GM18502 (cell line): Measurements from ENCODE around the gene ZNF668.
"Not testable (repeated sequence)": the region's sequence is repeated elsewhere in the genome, so short reads cannot be mapped to it uniquely, and the experiment has no call there.

Source experiments
- ATAC-seq: cut with Tn5 transposase; IDR thresholded peaks from one replicate; pipeline ENCODE4 v1.9.1; 2021; ENCODE audit warnings: mild to moderate bottlenecking; ENCODE audit not compliant: unreplicated experiment, poor library complexity

Gene ZNF668

GRCh38 chr16:31105677-31106213 is 31.7 kb upstream of the ZNF668 start:
- ATAC-seq: peak; percentile 51

DNA sequence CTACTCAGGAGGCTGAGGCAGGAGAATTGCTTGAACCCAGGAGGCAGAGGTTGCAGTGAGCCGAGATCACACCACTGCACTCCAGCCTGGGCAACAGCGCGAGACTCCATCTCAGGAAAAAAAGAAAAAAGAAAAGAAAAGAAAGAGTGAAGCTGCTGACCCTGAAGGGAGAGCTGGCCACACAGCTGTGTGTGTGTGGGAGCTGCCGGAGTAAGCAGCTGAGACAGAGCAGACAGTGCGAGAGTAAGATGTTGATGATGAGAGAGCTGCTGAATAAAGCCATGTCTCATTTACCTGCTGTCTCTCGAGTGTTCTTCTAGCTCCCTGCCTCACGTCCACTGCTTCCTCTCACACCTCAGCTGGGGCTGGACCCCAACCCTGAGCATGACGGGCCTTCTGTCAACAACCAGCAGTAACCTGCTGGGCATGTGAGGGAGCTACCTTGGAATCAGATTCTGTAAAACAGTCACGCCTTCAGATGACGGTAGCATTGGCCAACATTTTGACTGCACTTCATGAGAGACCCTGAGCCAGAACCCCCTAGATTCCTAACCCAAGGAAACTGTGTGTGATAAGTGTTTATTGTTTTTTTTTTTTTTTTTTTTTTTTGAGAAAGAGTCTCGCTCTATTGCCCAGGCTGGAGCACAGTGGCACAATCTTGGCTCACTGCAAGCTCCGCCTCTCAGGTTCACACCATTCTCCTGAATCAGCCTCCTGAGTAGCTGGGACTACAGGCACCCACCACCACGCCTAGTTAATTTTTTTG is 27.0 kb upstream of the ZNF668 start:
- ATAC-seq: not testable (repeated sequence)

DNA sequence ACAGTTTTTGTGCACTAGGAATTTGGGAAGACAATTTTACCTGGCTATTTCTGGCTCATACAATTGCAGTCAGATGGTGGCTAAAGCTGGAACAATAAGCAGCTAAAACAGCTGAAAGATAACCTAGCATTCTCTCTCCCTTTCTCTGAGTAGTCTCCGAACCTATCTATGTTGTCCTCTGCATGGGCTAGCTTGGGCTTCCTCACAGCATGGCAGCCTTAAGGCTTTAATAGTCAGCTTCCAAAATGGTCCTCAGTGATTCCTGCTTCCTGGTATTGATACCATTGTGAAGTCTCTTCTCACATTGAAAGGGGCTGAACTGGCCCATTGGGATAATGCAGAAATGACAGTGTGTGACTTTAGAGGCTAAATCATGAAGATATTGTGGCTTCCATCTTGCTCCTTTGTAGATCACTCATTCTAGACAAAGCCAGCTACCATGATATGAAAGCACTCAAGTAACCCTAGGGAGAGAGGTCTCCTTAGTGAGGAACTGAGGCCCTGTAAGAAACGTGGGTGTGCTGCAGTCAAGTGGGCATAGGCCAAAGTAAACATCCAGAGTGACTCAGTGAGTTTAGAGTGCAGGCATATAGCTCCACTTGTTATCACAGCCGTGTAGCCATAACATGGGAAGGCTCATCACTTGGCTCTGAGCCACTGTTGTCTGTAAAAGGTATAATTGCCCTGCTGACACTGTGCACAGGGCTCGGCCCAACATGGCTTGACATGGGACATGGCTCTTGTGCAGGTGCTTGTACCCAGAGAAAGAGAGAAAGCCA is 26.0 kb upstream of the ZNF668 start:
- no peak for ATAC-seq

- peak; percentile 88 for ATAC-seq
Observed at GRCh38 chr16:31094424-31095120, 20.5 kb upstream of the ZNF668 start, which contains the start of gene VKORC1. VKORC1 (minus strand) TSS chr16:31094797; CDS start chr16:31094729, 68 bp downstream.

DNA sequence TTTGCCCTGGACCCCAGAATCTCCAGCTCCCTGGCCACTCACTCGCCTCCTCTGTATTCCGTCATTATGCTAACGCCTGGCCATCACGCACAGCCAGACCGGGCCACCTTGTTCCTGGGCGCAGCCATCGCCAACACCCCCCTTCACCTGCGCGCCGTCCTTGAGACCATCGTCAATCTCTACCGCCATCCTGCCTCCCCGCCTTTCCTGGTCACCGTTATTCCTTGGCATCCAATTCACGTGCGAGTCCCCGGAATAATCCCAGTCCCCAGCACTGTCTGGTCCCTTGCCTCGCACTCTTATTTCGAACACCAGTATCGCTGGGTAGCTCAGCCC is 20.0 kb upstream of the ZNF668 start:
- ATAC-seq: no peak

- no peak for ATAC-seq
Observed at GRCh38 chr16:31093132-31093703, 19.2 kb upstream of the ZNF668 start.

DNA sequence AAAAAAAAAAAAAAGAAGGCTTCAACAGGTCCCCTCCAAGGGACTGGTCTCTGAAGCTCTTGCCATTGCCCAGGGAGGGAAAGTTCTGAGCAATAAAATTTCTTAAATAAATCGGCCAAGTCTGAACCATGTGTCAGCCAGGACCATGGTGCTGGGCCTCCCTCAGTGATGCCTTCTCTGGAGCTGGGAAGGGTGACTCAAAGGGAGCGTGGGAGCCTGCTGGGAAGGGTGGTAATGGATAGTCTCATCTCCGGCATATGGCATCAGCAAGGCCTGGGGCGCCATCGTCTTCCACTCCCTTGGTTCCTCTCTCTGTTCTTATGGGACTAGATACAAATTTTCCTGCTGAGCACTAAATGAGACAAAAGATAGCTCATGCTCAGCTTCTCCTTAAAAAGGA is 18.3 kb upstream of the ZNF668 start:
- ATAC-seq: no peak

GRCh38 chr16:31090540-31090939 is 16.5 kb upstream of the ZNF668 start:
- no peak for ATAC-seq

GRCh38 chr16:31089199-31089598 is 15.2 kb upstream of the ZNF668 start:
- no peak for ATAC-seq

DNA sequence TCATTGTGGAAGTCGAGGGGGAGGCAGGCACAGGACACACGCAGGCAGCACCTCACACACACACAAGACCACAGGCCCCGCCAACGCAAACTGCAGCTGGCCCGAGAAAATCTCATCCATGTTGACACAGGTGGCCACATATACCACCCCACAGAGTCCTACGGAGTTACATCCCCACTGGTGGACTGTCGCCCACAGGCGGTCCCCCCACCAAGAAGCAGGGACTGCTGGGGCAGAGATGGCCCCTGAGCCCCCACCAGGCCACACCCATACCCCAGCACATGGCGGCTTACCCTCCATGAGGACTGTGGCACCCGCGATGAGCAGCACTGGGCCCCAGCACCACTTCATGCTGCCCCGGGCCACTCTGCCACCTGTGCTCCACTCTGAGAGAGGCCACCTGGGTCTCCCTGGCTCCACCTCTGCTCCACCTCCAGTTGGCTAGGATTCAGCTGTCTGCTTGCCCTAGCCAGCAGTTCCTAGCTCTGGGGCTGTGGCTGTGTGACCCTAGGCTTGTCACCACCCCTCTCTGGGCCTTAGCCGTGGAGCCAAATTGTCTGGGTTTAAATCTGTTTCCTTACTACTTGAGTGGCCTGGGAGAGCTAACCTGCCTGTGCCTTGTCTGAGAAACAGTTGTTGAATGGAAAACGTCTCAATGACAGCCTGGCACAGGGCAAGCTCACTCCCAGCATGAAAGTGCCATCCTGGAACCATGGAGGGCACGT is 14.6 kb upstream of the ZNF668 start, which contains the start of gene PRSS53:
Gene PRSS53 (minus strand): TSS at position 485 of the 725 bp plus-strand sequence. CDS start 134 bp downstream, at position 351.
- no peak for ATAC-seq

DNA sequence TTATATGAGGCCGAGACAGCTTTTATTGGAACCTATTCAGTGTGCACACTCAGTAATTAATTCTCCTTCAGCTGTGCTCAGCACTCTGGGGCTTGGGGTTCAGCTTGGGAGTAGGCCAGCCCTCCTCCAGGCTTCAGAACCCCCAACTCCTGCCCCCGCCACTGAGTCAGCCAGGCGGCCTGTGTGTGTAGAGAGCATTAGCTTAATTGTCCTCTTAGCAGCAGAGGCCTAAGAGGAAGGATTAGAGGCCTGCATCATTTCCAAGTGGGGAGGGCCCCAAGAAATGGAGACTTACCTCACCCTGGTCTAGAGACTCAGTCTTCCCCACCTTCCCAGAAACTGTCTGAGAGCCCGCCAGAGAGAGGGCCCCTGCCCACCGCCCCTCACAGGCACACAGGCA is 13.9 kb upstream of the ZNF668 start:
- ATAC-seq: no peak

DNA sequence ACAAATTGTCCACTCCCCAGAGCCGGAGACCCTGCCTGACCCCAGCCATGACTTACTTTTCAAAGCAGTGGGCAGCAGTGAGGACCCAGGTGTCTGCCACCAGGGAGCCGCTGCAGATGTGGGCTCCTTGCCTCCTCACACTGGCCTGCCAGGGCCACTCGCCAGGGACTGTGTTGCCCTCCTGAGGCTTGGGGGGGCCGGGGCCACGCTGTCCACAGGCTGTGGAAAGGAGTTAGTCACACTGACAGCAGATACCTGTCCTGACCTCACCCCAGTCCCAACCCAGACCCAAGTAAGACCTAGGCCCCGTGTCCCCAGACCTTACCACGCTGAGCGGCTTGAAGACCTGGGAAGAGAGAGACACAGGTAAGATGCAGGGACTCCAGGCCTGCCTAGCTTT is 13.4 kb upstream of the ZNF668 start:
- no peak for ATAC-seq

GRCh38 chr16:31086629-31086906 is 12.5 kb upstream of the ZNF668 start:
- ATAC-seq: no peak

DNA sequence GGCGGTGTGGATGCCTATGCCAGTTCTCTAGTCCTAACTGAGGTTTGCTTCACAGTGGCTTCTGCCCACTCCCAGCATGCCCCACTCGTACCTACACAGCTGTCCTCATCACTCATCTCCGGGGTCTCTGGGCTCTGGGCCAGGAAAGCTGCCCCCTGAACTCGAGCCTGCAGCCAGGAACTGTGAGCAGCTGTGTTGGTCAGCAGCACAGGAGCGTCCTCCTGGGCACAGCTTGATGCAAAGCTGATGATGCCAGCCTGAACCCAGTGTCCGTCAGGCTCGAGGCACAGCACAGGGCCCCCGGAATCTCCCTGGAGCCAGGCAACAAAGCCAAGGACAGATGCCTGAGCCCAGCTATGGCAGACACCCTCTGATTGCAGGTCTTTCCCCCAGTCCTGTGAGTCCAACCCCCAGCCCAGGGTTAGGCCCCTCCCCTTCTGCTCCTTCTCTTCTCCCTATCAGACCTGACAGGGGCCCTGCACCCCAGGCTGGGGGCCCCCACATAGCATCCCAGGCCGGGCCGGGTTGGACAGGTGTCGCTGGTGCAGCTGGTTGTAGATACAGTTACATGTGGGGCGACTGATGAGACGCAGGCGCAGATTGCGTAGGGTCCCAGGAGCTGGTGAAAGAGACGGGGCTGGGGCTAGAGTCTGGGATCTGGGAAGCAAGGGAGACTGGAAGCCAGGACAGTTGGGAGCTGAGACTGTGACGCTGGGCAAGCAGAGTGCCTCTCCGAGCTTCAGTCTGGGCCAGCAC is 12.0 kb upstream of the ZNF668 start:
- ATAC-seq: no peak

DNA sequence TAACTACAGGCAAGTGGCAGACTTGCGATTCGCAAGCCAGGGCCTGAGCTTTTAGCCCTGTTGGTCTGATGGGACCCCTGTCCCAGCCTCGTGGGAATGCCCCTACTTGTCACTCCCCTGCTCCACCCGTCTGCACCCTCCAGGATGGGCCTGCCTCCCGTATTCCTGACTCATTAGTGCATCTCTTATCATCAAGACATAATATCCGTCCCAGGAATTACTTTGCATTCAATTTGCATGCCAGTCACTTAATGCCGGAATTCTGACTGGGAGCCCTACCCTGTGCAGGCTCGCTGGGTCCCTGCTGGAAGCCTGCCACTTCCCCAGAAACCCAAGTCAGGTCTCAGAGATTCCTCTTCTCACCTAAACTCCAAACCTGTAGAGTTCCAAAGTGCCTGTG is 11.4 kb upstream of the ZNF668 start:
- ATAC-seq: no peak

DNA sequence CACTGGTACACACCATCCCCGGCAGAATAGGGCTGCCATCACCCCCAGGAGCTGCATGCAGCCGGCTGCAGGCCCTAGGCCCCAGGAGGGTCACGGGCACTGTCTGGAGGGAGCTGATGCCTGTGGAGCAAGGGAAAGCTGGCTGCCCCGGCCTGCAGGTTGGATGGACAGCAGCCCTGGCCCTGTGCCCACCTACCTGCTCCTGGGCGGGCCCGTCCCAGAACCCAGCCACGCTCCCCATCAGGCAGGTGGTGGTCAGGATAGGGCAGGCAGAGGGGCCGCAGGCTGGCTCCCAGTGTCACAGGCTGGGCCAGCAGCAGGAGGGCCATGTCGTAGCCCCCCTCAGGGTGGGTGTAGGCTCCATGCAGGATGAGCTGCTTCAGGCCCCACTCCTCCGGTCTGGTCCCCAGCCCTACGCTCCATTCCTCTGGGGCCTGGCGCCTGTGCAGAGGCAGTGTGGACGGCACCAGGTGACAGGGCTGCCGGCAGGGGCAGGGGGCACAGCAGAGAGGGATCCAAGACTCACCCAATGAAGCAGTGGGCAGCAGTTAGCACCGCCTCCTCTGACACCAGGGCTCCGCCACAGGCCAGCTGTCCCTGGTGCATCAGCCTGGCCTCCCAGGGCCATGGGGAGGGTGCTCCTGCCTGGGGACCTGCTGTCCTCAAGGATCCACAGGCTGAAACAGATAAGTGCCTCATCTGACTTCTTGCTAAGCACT is 10.7 kb upstream of the ZNF668 start:
- no peak for ATAC-seq

DNA sequence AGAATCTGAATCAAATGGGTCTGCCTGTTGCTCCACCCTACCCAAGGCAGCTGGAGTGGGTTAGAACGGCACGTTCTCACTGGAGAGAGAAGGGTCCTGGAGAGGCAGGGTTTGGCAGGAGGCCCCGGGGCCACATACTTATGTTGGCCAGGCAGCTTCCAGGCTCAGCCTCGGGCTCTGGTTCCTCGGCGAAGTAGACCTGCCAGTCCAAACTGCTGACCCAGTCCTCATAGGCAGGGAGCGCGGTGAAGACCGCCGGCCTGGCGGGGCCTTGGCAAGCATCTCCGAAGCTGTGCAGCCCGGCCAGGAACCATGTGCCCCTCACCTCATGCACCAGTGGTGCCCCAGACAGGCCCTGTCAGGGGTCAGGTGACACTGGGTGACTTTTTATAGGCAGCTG is 9.9 kb upstream of the ZNF668 start:
- ATAC-seq: no peak

GRCh38 chr16:31083556-31083955 is 9.5 kb upstream of the ZNF668 start:
- no peak for ATAC-seq

DNA sequence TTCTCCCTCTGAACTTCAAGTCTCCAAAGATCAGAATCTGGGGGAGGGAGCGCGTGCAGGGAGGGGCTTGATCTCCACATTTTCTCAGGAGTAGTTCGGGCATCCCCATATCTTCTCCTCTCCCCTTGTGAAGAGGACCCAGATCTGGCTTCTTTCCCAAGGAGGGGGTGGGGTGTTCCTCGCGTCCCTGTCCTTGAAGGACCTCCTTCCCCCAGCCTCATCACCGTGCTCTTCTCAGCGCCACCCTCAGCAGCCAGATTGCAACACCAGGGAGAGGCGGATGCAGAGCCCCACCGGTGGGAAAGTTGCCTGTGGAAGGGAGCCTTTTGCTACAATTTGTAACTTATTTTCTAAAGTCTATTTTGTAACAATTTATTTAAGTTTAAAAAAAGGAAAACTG is 9.0 kb upstream of the ZNF668 start:
- ATAC-seq: no peak
